HepG2 (cell line): ENCODE measurements around the gene KRTAP3-3. TPM values are rescaled to one million over a fixed set of nuclear protein-coding genes. Genes with fewer than 3 reads are reported as not detected.

Experiments
- AGO1 ChIP-seq: fragments of 200-400 bp; formaldehyde crosslinking; IDR thresholded peaks from 2 replicates; pipeline ENCODE4 v1.6.1; 2017; ENCODE audit warnings: mild to moderate bottlenecking, low read depth, low read length, moderate library complexity; ENCODE audit not compliant: poor library complexity, severe bottlenecking
- GTF2F1 ChIP-seq: fragments of 150-350 bp; IDR thresholded peaks from 2 replicates; pipeline ENCODE4 v1.6.1; 2014; ENCODE audit warnings: low read length
- NFIC ChIP-seq: IDR thresholded peaks from 2 replicates; pipeline ENCODE4 v1.6.1; 2012; ENCODE audit warnings: mild to moderate bottlenecking, low read length, inconsistent platforms
- POGZ ChIP-seq: sonication (generic); formaldehyde crosslinking; IDR thresholded peaks from 2 replicates; pipeline ENCODE4 v1.4.0; 2020; ENCODE audit warnings: mild to moderate bottlenecking, missing genetic modification reagents
- PPARG ChIP-seq: conservative IDR thresholded peaks from 2 replicates; pipeline ENCODE4 v1.6.1; 2016; ENCODE audit warnings: missing biosample characterization, missing genetic modification reagents
- RXRB ChIP-seq: IDR thresholded peaks from 2 replicates; pipeline ENCODE4 v1.6.1; 2016; ENCODE audit warnings: borderline replicate concordance, missing genetic modification reagents, missing compliant biosample characterization
- SRSF4 ChIP-seq: fragments of 200-400 bp; formaldehyde crosslinking; IDR thresholded peaks from one replicate; pipeline ENCODE4 v1.6.1; 2018; ENCODE audit warnings: mild to moderate bottlenecking, low read depth, low read length, moderate library complexity; ENCODE audit not compliant: poor library complexity, severe bottlenecking
- U2AF1 ChIP-seq: fragments of 200-400 bp; formaldehyde crosslinking; optimal IDR thresholded peaks from 2 replicates; pipeline ENCODE3; 2017; ENCODE audit warnings: mild to moderate bottlenecking, low read depth, low read length
- ZBTB38 ChIP-seq: sonication (generic); formaldehyde crosslinking; IDR thresholded peaks from 2 replicates; pipeline ENCODE4 v1.5.1; 2020; ENCODE audit warnings: mild to moderate bottlenecking, missing genetic modification reagents
- ZNF558 ChIP-seq: sonication (generic); formaldehyde crosslinking; IDR thresholded peaks from 2 replicates; pipeline ENCODE4 v1.9.0; 2022; ENCODE audit warnings: mild to moderate bottlenecking, missing genetic modification reagents, borderline replicate concordance
- ZNF572 ChIP-seq: sonication (generic); formaldehyde crosslinking; IDR thresholded peaks from 2 replicates; pipeline ENCODE4 v1.5.1; 2020; ENCODE audit warnings: mild to moderate bottlenecking, missing genetic modification reagents
- ZNF619 ChIP-seq: sonication (generic); formaldehyde crosslinking; IDR thresholded peaks from 2 replicates; pipeline ENCODE4 v1.4.0; 2020; ENCODE audit warnings: mild to moderate bottlenecking, missing genetic modification reagents
- ZNF724P ChIP-seq: sonication (generic); formaldehyde crosslinking; IDR thresholded peaks from 2 replicates; pipeline ENCODE4 v1.8.0; 2022; ENCODE audit warnings: missing genetic modification reagents, borderline replicate concordance
- ZSCAN29 ChIP-seq: sonication (generic); formaldehyde crosslinking; conservative IDR thresholded peaks from 2 replicates; pipeline ENCODE4 v1.4.0; 2020; ENCODE audit warnings: mild to moderate bottlenecking, missing genetic modification reagents
- polyA plus RNA-seq, 8 experiments: library from polyadenylated mRNA; depleted of rRNA in 3 of 8; stranded (reverse) in 7 of 8; unstranded in 1 of 8; fragments of >200 nt; fragmentation: Illumina TruSeq in 4 of 8; extraction: Trizol in 4 of 8; gene quantifications; 2 replicates each; pipeline versions ENCODE4 v1.2.1 to v1.2.3, GENCODE V29; 2011 to 2016; ENCODE audit warnings: low read depth in 4 of 8, missing spikeins in 1 of 8, mixed read lengths in 1 of 8; ENCODE audit not compliant: insufficient read depth in 1 of 8
- total RNA-seq, 5 experiments: library from RNA; depleted of rRNA; stranded (reverse); fragments of >200 nt; fragmentation: Illumina TruSeq; extraction: Trizol; gene quantifications; 2 replicates each; pipeline ENCODE4 v1.2.3, GENCODE V29; 2016; ENCODE audit warnings: low read depth in 1 of 5
- TF ChIP-seq, protein P1 (sequence below): IDR thresholded peaks from 2 replicates; pipeline ENCODE4 v1.6.1; 2012; ENCODE audit warnings: low read depth, low read length, improper control_type of control experiment
- TF ChIP-seq, protein P2 (sequence below): sonication (generic); formaldehyde crosslinking; IDR thresholded peaks from 2 replicates; pipeline ENCODE4 v1.8.1; 2023; ENCODE audit warnings: mild to moderate bottlenecking, inconsistent platforms, moderate library complexity, missing genetic modification reagents, borderline replicate concordance
- TF ChIP-seq, protein P3 (sequence below): sonication (generic); IDR thresholded peaks from 2 replicates; pipeline ENCODE4 v1.6.1; 2016; ENCODE audit warnings: low read depth, borderline replicate concordance
- TF ChIP-seq, protein P4 (sequence below), 2 experiments: sonication (generic) in 1 of 2; formaldehyde crosslinking in 1 of 2; IDR thresholded peaks; 2 replicates each; pipeline versions ENCODE4 v1.4.0 to v1.6.1; 2016 to 2020; ENCODE audit warnings: borderline replicate concordance in 1 of 2, low read depth in 1 of 2, mild to moderate bottlenecking in 1 of 2, missing genetic modification reagents in 1 of 2
- TF ChIP-seq, protein P5 (sequence below): fragments of 450-650 bp; IDR thresholded peaks from 2 replicates; pipeline ENCODE4 v1.6.1; 2017

The KRTAP3-3 gene
- total and polyA plus RNA-seq, 2 of the 13 experiments (the other 11 are each of a cell fraction or from before 2014, with no cell fraction given): not detected

DNA sequence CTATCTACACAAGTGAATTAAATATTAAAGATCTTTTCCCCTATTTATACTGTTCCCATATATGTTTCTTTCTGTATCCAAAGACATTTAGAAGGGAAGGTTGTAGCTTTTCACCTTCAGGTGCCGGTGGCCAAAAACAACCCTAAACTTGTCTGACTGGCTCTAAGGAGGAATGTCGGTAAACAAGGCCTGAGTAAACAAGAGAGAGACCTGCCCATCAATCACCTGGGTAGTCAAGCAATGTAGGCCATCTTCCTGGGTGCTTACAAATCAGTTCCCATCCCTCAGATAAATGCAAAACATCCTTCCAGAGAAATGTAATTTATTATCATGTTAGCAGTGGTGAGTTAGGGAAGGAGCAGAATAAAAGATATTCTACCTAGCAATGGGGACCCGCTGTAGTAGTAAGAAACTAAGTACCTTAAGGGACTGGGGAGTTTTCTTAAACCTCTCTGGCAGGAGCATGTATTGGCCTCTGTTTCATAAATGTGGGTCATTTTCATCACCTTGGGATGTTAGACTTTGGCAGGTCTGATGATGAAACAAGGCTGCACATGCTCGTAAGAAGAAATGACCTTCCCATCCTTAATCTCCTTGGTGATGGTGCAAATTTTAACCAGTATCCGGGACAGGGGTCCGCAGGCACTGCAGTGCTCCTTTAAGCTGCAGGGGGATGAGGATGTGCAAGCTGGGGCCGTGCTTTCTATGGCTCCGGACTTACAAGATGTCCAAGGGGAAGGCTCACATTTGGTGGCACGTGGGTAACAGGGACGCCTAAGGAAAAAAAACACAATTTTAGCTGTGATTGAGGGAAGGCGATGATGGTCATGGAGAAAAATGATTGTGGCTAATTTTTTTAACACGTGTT, 35.6 kb downstream of the KRTAP3-3 start (continued):
- TF ChIP-seq GTF2F1 (no peak), ZNF619 (CRISPR knock-in tag) (no peak), ZNF724P (CRISPR knock-in tag) (no peak), AGO1 (no peak), ZNF558 (CRISPR knock-in tag) (no peak), ZNF572 (CRISPR knock-in tag) (no peak), ZBTB38 (CRISPR knock-in tag) (no peak), PPARG (peak; percentile 63; the same call in 1 of the 2 replicates), SRSF4 (no peak), ZSCAN29 (no peak), POGZ (CRISPR knock-in tag) (peak; percentile 47), U2AF1 (no peak), NFIC (peak; percentile 81), RXRB (CRISPR knock-in tag) (peak; percentile 92)
- TF ChIP-seq, protein P1, sequence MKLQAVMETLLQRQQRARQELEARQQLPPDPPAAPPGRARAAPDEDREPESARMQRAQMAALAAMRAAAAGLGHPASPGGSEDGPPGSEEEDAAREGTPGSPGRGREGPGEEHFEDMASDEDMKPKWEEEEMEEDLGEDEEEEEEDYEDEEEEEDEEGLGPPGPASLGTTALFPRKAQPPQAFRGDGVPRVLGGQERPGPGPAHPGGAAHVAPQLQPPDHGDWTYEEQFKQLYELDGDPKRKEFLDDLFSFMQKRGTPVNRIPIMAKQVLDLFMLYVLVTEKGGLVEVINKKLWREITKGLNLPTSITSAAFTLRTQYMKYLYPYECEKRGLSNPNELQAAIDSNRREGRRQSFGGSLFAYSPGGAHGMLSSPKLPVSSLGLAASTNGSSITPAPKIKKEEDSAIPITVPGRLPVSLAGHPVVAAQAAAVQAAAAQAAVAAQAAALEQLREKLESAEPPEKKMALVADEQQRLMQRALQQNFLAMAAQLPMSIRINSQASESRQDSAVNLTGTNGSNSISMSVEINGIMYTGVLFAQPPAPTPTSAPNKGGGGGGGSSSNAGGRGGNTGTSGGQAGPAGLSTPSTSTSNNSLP: no peak
- TF ChIP-seq, protein P2, sequence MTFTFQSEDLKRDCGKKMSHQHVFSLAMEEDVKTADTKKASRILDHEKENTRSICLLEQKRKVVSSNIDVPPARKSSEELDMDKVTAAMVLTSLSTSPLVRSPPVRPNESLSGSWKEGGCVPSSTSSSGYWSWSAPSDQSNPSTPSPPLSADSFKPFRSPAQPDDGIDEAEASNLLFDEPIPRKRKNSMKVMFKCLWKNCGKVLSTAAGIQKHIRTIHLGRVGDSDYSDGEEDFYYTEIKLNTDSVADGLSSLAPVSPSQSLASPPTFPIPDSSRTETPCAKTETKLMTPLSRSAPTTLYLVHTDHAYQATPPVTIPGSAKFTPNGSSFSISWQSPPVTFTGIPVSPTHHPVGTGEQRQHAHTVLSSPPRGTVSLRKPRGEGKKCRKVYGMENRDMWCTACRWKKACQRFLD (CRISPR knock-in tag): no peak
- TF ChIP-seq, protein P3, sequence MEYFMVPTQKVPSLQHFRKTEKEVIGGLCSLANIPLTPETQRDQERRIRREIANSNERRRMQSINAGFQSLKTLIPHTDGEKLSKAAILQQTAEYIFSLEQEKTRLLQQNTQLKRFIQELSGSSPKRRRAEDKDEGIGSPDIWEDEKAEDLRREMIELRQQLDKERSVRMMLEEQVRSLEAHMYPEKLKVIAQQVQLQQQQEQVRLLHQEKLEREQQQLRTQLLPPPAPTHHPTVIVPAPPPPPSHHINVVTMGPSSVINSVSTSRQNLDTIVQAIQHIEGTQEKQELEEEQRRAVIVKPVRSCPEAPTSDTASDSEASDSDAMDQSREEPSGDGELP: peak; percentile 91
- TF ChIP-seq, protein P4, sequence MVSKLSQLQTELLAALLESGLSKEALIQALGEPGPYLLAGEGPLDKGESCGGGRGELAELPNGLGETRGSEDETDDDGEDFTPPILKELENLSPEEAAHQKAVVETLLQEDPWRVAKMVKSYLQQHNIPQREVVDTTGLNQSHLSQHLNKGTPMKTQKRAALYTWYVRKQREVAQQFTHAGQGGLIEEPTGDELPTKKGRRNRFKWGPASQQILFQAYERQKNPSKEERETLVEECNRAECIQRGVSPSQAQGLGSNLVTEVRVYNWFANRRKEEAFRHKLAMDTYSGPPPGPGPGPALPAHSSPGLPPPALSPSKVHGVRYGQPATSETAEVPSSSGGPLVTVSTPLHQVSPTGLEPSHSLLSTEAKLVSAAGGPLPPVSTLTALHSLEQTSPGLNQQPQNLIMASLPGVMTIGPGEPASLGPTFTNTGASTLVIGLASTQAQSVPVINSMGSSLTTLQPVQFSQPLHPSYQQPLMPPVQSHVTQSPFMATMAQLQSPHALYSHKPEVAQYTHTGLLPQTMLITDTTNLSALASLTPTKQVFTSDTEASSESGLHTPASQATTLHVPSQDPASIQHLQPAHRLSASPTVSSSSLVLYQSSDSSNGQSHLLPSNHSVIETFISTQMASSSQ (IDR thresholded peaks at IDR 0.05; ENCODE audit: low read depth): peak; percentile 46; the same call in 1 of the 2 replicates
- TF ChIP-seq, protein P4 (CRISPR knock-in tag; IDR thresholded peaks at IDR 0.05; ENCODE audit: borderline replicate concordance): peak; percentile 58; the same call in 1 of the 2 replicates
- TF ChIP-seq, protein P5, sequence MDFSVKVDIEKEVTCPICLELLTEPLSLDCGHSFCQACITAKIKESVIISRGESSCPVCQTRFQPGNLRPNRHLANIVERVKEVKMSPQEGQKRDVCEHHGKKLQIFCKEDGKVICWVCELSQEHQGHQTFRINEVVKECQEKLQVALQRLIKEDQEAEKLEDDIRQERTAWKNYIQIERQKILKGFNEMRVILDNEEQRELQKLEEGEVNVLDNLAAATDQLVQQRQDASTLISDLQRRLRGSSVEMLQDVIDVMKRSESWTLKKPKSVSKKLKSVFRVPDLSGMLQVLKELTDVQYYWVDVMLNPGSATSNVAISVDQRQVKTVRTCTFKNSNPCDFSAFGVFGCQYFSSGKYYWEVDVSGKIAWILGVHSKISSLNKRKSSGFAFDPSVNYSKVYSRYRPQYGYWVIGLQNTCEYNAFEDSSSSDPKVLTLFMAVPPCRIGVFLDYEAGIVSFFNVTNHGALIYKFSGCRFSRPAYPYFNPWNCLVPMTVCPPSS: no peak
